ENCODE data around the gene RTEL1. TPM values are rescaled to one million over a fixed set of nuclear protein-coding genes. Genes with fewer than 3 reads are reported as not detected.

RTEL1 gene
- total and polyA plus RNA-seq, 7 donors, result 3.6 to 44.3 (median 22.4) TPM

GRCh38 chr20:63690003-63690897 is 32.1 kb downstream of the RTEL1 start:
- intact Hi-C loops (cut with DNase I), result no loop called here
- H3K27me3 ChIP-seq, result no peaks in the 10 kb centered on the region
- no peaks in the 10 kb centered on the region for H3K9me3 ChIP-seq
- DNase-seq, result no peak
- H3K36me3 ChIP-seq, result peaks cover 3 to 18% (median 10%) of the 10 kb centered on the region in 4 donors
- WGBS, 2 donors, result 47 to 87% methylated on average over 40 of the region's 40 CpGs
- H3K27ac ChIP-seq, result peak overlapping the region in 2 of 4 donors; percentile 19 to 73
- TF ChIP-seq POLR2AphosphoS5 (IDR thresholded peaks at IDR 0.05) (peak in 1 of 4 donors; percentile 13), POLR2A (IDR thresholded peaks at IDR 0.05) (no peak)
- no peak overlapping the region for H3K4me3 ChIP-seq
- peaks cover 2 to 32% (median 29%) of the 10 kb centered on the region in 4 donors for H3K4me1 ChIP-seq

GRCh38 chr20:63690898-63691710 is 33.0 kb downstream of the RTEL1 start:
- Histone ChIP-seq H3K27me3 (no peaks in the 10 kb centered on the region), H3K9me3 (no peaks in the 10 kb centered on the region), H3K4me1 (peaks cover 2 to 29% (median 23%) of the 10 kb centered on the region in 4 donors), H3K4me3 (no peak overlapping the region), H3K36me3 (peaks cover 6 to 24% (median 11%) of the 10 kb centered on the region in 4 donors), H3K27ac (peak overlapping the region; percentile 7 to 26 (median 18))
- intact Hi-C loops (cut with DNase I), result no loop called here
- WGBS, 2 donors, result 28 to 72% methylated on average over 24 of the region's 24 CpGs
- TF ChIP-seq POLR2AphosphoS5 (IDR thresholded peaks at IDR 0.05), result peak in 1 of 4 donors; percentile 3
- TF ChIP-seq POLR2A (IDR thresholded peaks at IDR 0.05), result no peak
- no peak for TF ChIP-seq EP300 (IDR thresholded peaks at IDR 0.05)
- TF ChIP-seq CTCF (IDR thresholded peaks at IDR 0.05), result no peak
- DNase-seq, result peak; percentile 70

GRCh38 chr20:63691711-63692435 is 33.8 kb downstream of the RTEL1 start:
- H3K27ac ChIP-seq, result peak overlapping the region in 3 of 4 donors; percentile 7 to 19 (median 18)
- intact Hi-C loops (cut with DNase I), result no loop called here
- H3K36me3 ChIP-seq, result peaks cover 6 to 24% (median 11%) of the 10 kb centered on the region in 4 donors
- no peak overlapping the region for H3K4me3 ChIP-seq
- 27 to 73% methylated on average over 21 of the region's 21 CpGs for WGBS, 2 donors
- peak; percentile 64 for DNase-seq
- H3K27me3 ChIP-seq, result no peaks in the 10 kb centered on the region
- TF ChIP-seq EP300 (IDR thresholded peaks at IDR 0.05) (no peak), POLR2A (IDR thresholded peaks at IDR 0.05) (no peak), POLR2AphosphoS5 (IDR thresholded peaks at IDR 0.05) (peak in 2 of 4 donors; percentile 2 to 19), CTCF (IDR thresholded peaks at IDR 0.05) (no peak)
- no peaks in the 10 kb centered on the region for H3K9me3 ChIP-seq
- H3K4me1 ChIP-seq, result peaks cover 2 to 29% (median 23%) of the 10 kb centered on the region in 4 donors

GRCh38 chr20:63692436-63693082 is 34.4 kb downstream of the RTEL1 start:
- H3K4me1 ChIP-seq, result peaks cover 2 to 29% (median 23%) of the 10 kb centered on the region in 4 donors

More at GRCh38 chr20:63692436-63693082, 34.4 kb downstream of the RTEL1 start:
- 54 to 78% methylated on average over 20 of the region's 20 CpGs for WGBS, 2 donors
- peak; percentile 73 for DNase-seq
- no peak overlapping the region for H3K4me3 ChIP-seq
- peak overlapping the region in 2 of 4 donors; percentile 7 to 18 for H3K27ac ChIP-seq
- TF ChIP-seq POLR2AphosphoS5 (IDR thresholded peaks at IDR 0.05), result peak in 2 of 4 donors; percentile 31 to 35
- TF ChIP-seq POLR2A (IDR thresholded peaks at IDR 0.05), result no peak
- no peak for TF ChIP-seq CTCF (IDR thresholded peaks at IDR 0.05)
- no peaks in the 10 kb centered on the region for H3K9me3 ChIP-seq
- no peaks in the 10 kb centered on the region for H3K27me3 ChIP-seq
- intact Hi-C loops (cut with DNase I), result no loop called here
- peaks cover 6 to 24% (median 11%) of the 10 kb centered on the region in 4 donors for H3K36me3 ChIP-seq
